A673 (cell line): ENCODE data around the gene SCAANT1. TPM values are rescaled to one million over a fixed set of nuclear protein-coding genes. Genes with fewer than 3 reads are reported as not detected.

Experiments used
- BruUV-seq: library from RNA; stranded (reverse); fragments of 400-500 nt; replicated peaks from 2 replicates; lab custom pipeline; 2021; lab: Mats Ljungman, UMichigan
- CTCF ChIA-PET: fragments of 300-600 bp; sonication (Branson Sonifier 250); formaldehyde crosslinking; loops from one replicate; lab custom pipeline; 2022; ENCODE audit warnings: antibody characterized with exemption; lab: Charles Lee
- POLR2A ChIA-PET: fragments of 300-600 bp; sonication (Branson Sonifier 250); formaldehyde crosslinking; loops from one replicate; lab custom pipeline; 2022; ENCODE audit warnings: antibody characterized with exemption; ENCODE audit not compliant: low non-redundant PET; lab: Charles Lee
- DNase-seq: peaks from one replicate; pipeline ENCODE4 v3.0.0-alpha.2; 2015; ENCODE audit warnings: low spot score
- H3K27ac ChIP-seq: fragments of 200-600 bp; sonication (generic); 2 replicates; pipeline ENCODE4 v1.5.1; 2016; ENCODE audit warnings: mixed run types, low read depth, mild to moderate bottlenecking, mixed read lengths, antibody characterized with exemption, low read length; ENCODE audit not compliant: poor library complexity, severe bottlenecking
- H3K27me3 ChIP-seq: fragments of 200-600 bp; sonication (generic); replicated peaks from 2 replicates; pipeline ENCODE4 v1.6.1; 2017; ENCODE audit warnings: mixed run types, low read depth, mild to moderate bottlenecking, mixed read lengths, antibody characterized with exemption, low read length; ENCODE audit not compliant: insufficient read depth, poor library complexity
- H3K36me3 ChIP-seq: fragments of 200-600 bp; sonication (generic); 2 replicates; pipeline ENCODE4 v1.6.1; 2016; ENCODE audit warnings: mixed run types, mild to moderate bottlenecking, mixed read lengths, antibody characterized with exemption, low read length; ENCODE audit not compliant: insufficient read depth, poor library complexity, severe bottlenecking
- H3K4me1 ChIP-seq: fragments of 200-600 bp; sonication (generic); 2 replicates; pipeline ENCODE4 v1.6.1; 2017; ENCODE audit warnings: mixed run types, mild to moderate bottlenecking, mixed read lengths, antibody characterized with exemption, low read length; ENCODE audit not compliant: insufficient read depth, poor library complexity, severe bottlenecking
- H3K4me3 ChIP-seq: fragments of 200-600 bp; sonication (generic); 2 replicates; pipeline ENCODE4 v1.5.1; 2016; ENCODE audit warnings: low read depth, mixed run types, mild to moderate bottlenecking, mixed read lengths, low read length; ENCODE audit not compliant: poor library complexity, severe bottlenecking
- H3K9me3 ChIP-seq: fragments of 200-600 bp; sonication (generic); 2 replicates; pipeline ENCODE4 v1.6.1; 2016; ENCODE audit warnings: mixed run types, low read depth, mild to moderate bottlenecking, mixed read lengths, antibody characterized with exemption, low read length; ENCODE audit not compliant: poor library complexity, severe bottlenecking
- CTCF ChIP-seq: fragments of 300-800, 200-600 bp; sonication (generic); conservative IDR thresholded peaks from 2 replicates; pipeline ENCODE4 v1.5.1; 2017; ENCODE audit warnings: low read depth, mild to moderate bottlenecking, antibody characterized with exemption, low read length, moderate library complexity, mixed read lengths
- EZH2 ChIP-seq: fragments of 200-600 bp; sonication (generic); IDR thresholded peaks from 2 replicates; pipeline ENCODE4 v1.6.1; 2017; ENCODE audit warnings: borderline replicate concordance, low read depth, mild to moderate bottlenecking, mixed read lengths, antibody characterized with exemption, low read length; ENCODE audit not compliant: poor library complexity, severe bottlenecking
- intact Hi-C: fragments of 100-400 bp; cut with micrococcal nuclease; formaldehyde crosslinking; loops from one replicate; pipeline ENCODE4 v1.10.0; 2022; ENCODE audit not compliant: unreplicated experiment
- total RNA-seq: library from RNA; stranded (reverse); gene quantifications from 2 replicates; pipeline ENCODE4 v1.2.3, GENCODE V29; 2021

Gene SCAANT1
- total RNA-seq, 1 experiment from 2014 or later = not detected

- no TSS peak for BruUV-seq
- Histone ChIP-seq H3K4me3 (no peak overlapping the region), H3K36me3 (no peaks in the 10 kb centered on the region), H3K4me1 (peaks cover 20% of the 10 kb centered on the region), H3K27ac (no peak overlapping the region), H3K9me3 (no peaks in the 10 kb centered on the region), H3K27me3 (no peaks in the 10 kb centered on the region)
- CTCF ChIA-PET = no interaction called here
- TF ChIP-seq CTCF (no peak), EZH2 (no peak)
- POLR2A ChIA-PET = no interaction called here
- DNase-seq = no peak
- intact Hi-C loops = no loop called here
Observed at GRCh38 chr3:63950698-63951097, 38.5 kb upstream of the SCAANT1 start.

DNA sequence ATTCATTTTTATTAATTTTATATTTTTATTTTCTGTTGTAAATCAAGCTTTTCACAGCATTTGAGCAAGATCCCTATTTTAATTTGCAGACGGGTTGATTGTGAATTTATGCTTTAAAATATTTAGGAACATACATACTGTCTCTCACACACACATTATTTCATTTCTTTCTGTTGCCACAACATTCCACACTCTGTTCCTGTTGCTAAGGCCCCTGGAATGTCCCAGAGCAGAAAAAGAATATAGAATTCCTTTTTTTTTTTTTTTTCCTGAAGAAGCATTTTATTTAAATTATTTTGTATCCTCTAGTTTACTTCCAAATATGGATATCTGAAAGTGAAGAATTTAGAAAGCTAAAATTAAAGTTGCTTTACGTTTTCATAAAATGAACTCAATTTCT, 36.8 kb upstream of the SCAANT1 start:
- Histone ChIP-seq H3K27me3 (no peaks in the 10 kb centered on the region), H3K4me1 (peaks cover 20% of the 10 kb centered on the region), H3K9me3 (no peaks in the 10 kb centered on the region), H3K27ac (no peak overlapping the region), H3K4me3 (no peak overlapping the region), H3K36me3 (no peaks in the 10 kb centered on the region)
- DNase-seq = no peak
- POLR2A ChIA-PET = no interaction called here
- CTCF ChIA-PET = no interaction called here
- no TSS peak for BruUV-seq
- intact Hi-C loops = no loop called here
- TF ChIP-seq EZH2 (no peak), CTCF (no peak)

GRCh38 chr3:63947594-63947993, 35.4 kb upstream of the SCAANT1 start:
- H3K36me3 ChIP-seq = no peaks in the 10 kb centered on the region
- DNase-seq = no peak
- no TSS peak for BruUV-seq
- no peak for TF ChIP-seq EZH2
- H3K27ac ChIP-seq = no peak overlapping the region
- CTCF ChIA-PET = no interaction called here
- POLR2A ChIA-PET = no interaction called here
- no peak overlapping the region for H3K4me3 ChIP-seq
- H3K4me1 ChIP-seq = peaks cover 17% of the 10 kb centered on the region
- intact Hi-C loops = no loop called here
- no peaks in the 10 kb centered on the region for H3K27me3 ChIP-seq
- H3K9me3 ChIP-seq = no peaks in the 10 kb centered on the region

DNA sequence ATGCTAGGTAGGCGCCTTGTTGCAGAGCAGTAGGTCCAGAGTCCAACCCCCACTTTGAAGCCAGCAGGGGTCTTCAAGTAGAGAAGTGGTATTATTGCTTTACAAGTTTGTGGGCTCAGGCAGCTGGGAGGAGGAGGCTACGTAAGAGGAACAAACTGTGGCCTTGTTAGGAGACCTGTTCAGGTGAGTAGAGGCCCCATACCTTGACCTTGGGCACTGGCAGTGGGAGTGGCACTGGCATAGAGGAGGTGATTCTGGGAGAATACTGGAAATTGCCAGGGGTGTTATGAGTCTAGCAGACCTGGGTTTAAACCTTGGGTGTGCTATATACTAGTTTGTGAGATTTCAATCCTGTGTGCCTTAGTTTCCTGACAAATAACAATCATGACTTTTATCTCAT, 34.6 kb upstream of the SCAANT1 start:
- H3K4me3 ChIP-seq = no peak overlapping the region
- no peak for DNase-seq
- no peak overlapping the region for H3K27ac ChIP-seq
- TF ChIP-seq EZH2 = no peak
- no peak for TF ChIP-seq CTCF
- H3K4me1 ChIP-seq = peaks cover 12% of the 10 kb centered on the region
- no peaks in the 10 kb centered on the region for H3K36me3 ChIP-seq
- no peaks in the 10 kb centered on the region for H3K27me3 ChIP-seq
- POLR2A ChIA-PET = no interaction called here
- no TSS peak for BruUV-seq
- intact Hi-C loops = no loop called here
- CTCF ChIA-PET = no interaction called here
- no peaks in the 10 kb centered on the region for H3K9me3 ChIP-seq
